Loucy (cell line): Measurements from ENCODE around the gene ARL11.

Experiments used
- H2AFZ ChIP-seq: fragments of 200-600 bp; sonication (generic); 2 replicates; pipeline ENCODE4 v1.6.0; 2016; ENCODE audit warnings: antibody characterized with exemption, mild to moderate bottlenecking, low read length, moderate library complexity
- H3F3A ChIP-seq: fragments of 200-600 bp; 2 replicates; pipeline ENCODE4 v1.6.0; 2016; ENCODE audit warnings: antibody characterized with exemption, low read depth, mild to moderate bottlenecking
- H3K27me3 ChIP-seq: fragments of 200-600 bp; sonication (generic); 2 replicates; pipeline ENCODE4 v1.6.1; 2014; ENCODE audit warnings: low read length, mild to moderate bottlenecking; ENCODE audit not compliant: insufficient read depth, poor library complexity, severe bottlenecking
- H3K36me3 ChIP-seq: fragments of 200-600 bp; sonication (generic); 2 replicates; pipeline ENCODE4 v1.6.1; 2016; ENCODE audit warnings: low read length; ENCODE audit not compliant: insufficient read depth
- H3K4me1 ChIP-seq: fragments of 200-600 bp; sonication (generic); 2 replicates; pipeline ENCODE4 v1.5.1; 2014; ENCODE audit warnings: low read length, mild to moderate bottlenecking; ENCODE audit not compliant: insufficient read depth, poor library complexity, severe bottlenecking
- H3K4me2 ChIP-seq: fragments of 200-600 bp; sonication (generic); 2 replicates; pipeline ENCODE4 v1.6.0; 2014; ENCODE audit warnings: antibody characterized with exemption, low read length, low read depth, mild to moderate bottlenecking; ENCODE audit not compliant: poor library complexity, severe bottlenecking
- H3K4me3 ChIP-seq: fragments of 200-600 bp; sonication (generic); 2 replicates; pipeline ENCODE4 v1.5.1; 2014; ENCODE audit warnings: low read length, mild to moderate bottlenecking, mixed read lengths; ENCODE audit not compliant: poor library complexity, severe bottlenecking
- H3K79me2 ChIP-seq: fragments of 200-600 bp; sonication (generic); 2 replicates; pipeline ENCODE4 v1.6.1; 2014; ENCODE audit warnings: low read length; ENCODE audit not compliant: insufficient read depth
- H3K9ac ChIP-seq: fragments of 200-600 bp; sonication (generic); 2 replicates; pipeline ENCODE4 v1.6.0; 2014; ENCODE audit warnings: mild to moderate bottlenecking, low read depth, low read length, moderate library complexity; ENCODE audit not compliant: poor library complexity, severe bottlenecking
- H3K9me2 ChIP-seq: fragments of 200-600 bp; sonication (generic); replicated peaks from 2 replicates; pipeline ENCODE4 v1.6.1; 2016; ENCODE audit warnings: low read depth, low read length, mixed read lengths
- H3K9me3 ChIP-seq: fragments of 200-600 bp; sonication (generic); 2 replicates; pipeline ENCODE4 v1.6.1; 2014; ENCODE audit warnings: mild to moderate bottlenecking, antibody characterized with exemption, low read length, low read depth; ENCODE audit not compliant: insufficient read depth
- H4K20me1 ChIP-seq: fragments of 200-600 bp; sonication (generic); 2 replicates; pipeline ENCODE4 v1.6.0; 2014; ENCODE audit warnings: antibody characterized with exemption, low read length, mild to moderate bottlenecking; ENCODE audit not compliant: insufficient read depth, poor library complexity, severe bottlenecking
- CTCF ChIP-seq: fragments of 200-600 bp; sonication (generic); conservative IDR thresholded peaks from 2 replicates; pipeline ENCODE4 v1.5.1; 2014; ENCODE audit warnings: mild to moderate bottlenecking, antibody characterized with exemption, low read length
- EZH2phosphoT487 ChIP-seq: fragments of 200-600 bp; IDR thresholded peaks from 2 replicates; pipeline ENCODE4 v1.6.1; 2018; ENCODE audit warnings: antibody characterized with exemption, mild to moderate bottlenecking, moderate library complexity, borderline replicate concordance

ARL11 gene

GRCh38 chr13:49636705-49637104, 8.4 kb downstream of the ARL11 start:
- no peaks in the 10 kb centered on the region for H3K27me3 ChIP-seq
- H3K9me3 ChIP-seq = no peaks in the 10 kb centered on the region
- H4K20me1 ChIP-seq = no peaks in the 10 kb centered on the region
- H3K4me3 ChIP-seq = no peak overlapping the region
- H3K4me1 ChIP-seq = no peaks in the 10 kb centered on the region
- H3K4me2 ChIP-seq = no peak overlapping the region
- H3K79me2 ChIP-seq = no peaks in the 10 kb centered on the region
- no peaks in the 10 kb centered on the region for H3K9me2 ChIP-seq
- no peak overlapping the region for H2AFZ ChIP-seq
- TF ChIP-seq EZH2phosphoT487 (no peak), CTCF (no peak)
- H3K36me3 ChIP-seq = no peaks in the 10 kb centered on the region
- no peak overlapping the region for H3K9ac ChIP-seq
- H3F3A ChIP-seq = no peaks in the 10 kb centered on the region

- Histone ChIP-seq H2AFZ (no peak overlapping the region), H3K27me3 (no peaks in the 10 kb centered on the region), H3K4me3 (no peak overlapping the region), H3F3A (no peaks in the 10 kb centered on the region), H4K20me1 (no peaks in the 10 kb centered on the region), H3K4me1 (no peaks in the 10 kb centered on the region), H3K36me3 (no peaks in the 10 kb centered on the region), H3K79me2 (no peaks in the 10 kb centered on the region), H3K9me2 (no peaks in the 10 kb centered on the region), H3K4me2 (no peak overlapping the region), H3K9ac (no peak overlapping the region), H3K9me3 (no peaks in the 10 kb centered on the region)
- no peak for TF ChIP-seq CTCF
- TF ChIP-seq EZH2phosphoT487 = no peak
Observed at GRCh38 chr13:49638030-49638743, 9.9 kb downstream of the ARL11 start.

- H3K27me3 ChIP-seq = no peaks in the 10 kb centered on the region
- no peaks in the 10 kb centered on the region for H3K4me1 ChIP-seq
- no peak for TF ChIP-seq CTCF
Observed at GRCh38 chr13:49638744-49639072, 10.4 kb downstream of the ARL11 start.

More at GRCh38 chr13:49638744-49639072, 10.4 kb downstream of the ARL11 start:
- no peaks in the 10 kb centered on the region for H3K36me3 ChIP-seq
- no peaks in the 10 kb centered on the region for H4K20me1 ChIP-seq
- no peaks in the 10 kb centered on the region for H3K79me2 ChIP-seq
- H3K9ac ChIP-seq = no peak overlapping the region
- H3K4me3 ChIP-seq = no peak overlapping the region
- H3F3A ChIP-seq = no peaks in the 10 kb centered on the region
- H3K9me2 ChIP-seq = no peaks in the 10 kb centered on the region
- H3K4me2 ChIP-seq = no peak overlapping the region
- H2AFZ ChIP-seq = no peak overlapping the region
- H3K9me3 ChIP-seq = no peaks in the 10 kb centered on the region
